Stomach (tissue), 4 donors: ENCODE measurements around the gene ADAMTS16.

Source experiments
- EP300 ChIP-seq: sonication (generic); formaldehyde crosslinking; IDR thresholded peaks from one replicate; pipeline ENCODE4 v1.6.1; 2017; ENCODE audit warnings: antibody characterized with exemption
- POLR2A ChIP-seq, 4 donors: fragments of 450-650 bp; IDR thresholded peaks; one replicate each; pipeline ENCODE4 v1.6.1; 2016; ENCODE audit warnings: antibody characterized with exemption in 4 of 4, control low read depth in 2 of 4, mild to moderate bottlenecking in 1 of 4, moderate library complexity in 1 of 4
- TF ChIP-seq, protein P1 (sequence below), 7 experiments: fragments of 450-650 bp in 4 of 7; fragments of 200-600 bp in 3 of 7; sonication (generic) in 3 of 7; IDR thresholded peaks; one replicate each; pipeline ENCODE4 v1.5.1; 2016 to 2019; ENCODE audit warnings: antibody characterized with exemption in 7 of 7, control low read depth in 2 of 7, mild to moderate bottlenecking in 1 of 7

GRCh38 chr5:5231576-5231975 lies 91.4 kb downstream of the ADAMTS16 start:
- TF ChIP-seq, protein P1, sequence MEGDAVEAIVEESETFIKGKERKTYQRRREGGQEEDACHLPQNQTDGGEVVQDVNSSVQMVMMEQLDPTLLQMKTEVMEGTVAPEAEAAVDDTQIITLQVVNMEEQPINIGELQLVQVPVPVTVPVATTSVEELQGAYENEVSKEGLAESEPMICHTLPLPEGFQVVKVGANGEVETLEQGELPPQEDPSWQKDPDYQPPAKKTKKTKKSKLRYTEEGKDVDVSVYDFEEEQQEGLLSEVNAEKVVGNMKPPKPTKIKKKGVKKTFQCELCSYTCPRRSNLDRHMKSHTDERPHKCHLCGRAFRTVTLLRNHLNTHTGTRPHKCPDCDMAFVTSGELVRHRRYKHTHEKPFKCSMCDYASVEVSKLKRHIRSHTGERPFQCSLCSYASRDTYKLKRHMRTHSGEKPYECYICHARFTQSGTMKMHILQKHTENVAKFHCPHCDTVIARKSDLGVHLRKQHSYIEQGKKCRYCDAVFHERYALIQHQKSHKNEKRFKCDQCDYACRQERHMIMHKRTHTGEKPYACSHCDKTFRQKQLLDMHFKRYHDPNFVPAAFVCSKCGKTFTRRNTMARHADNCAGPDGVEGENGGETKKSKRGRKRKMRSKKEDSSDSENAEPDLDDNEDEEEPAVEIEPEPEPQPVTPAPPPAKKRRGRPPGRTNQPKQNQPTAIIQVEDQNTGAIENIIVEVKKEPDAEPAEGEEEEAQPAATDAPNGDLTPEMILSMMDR (IDR thresholded peaks at IDR 0.05): no peak
- TF ChIP-seq EP300 (no peak), POLR2A (IDR thresholded peaks at IDR 0.05) (no peak)
